Keratinocyte (primary cell): ENCODE data around the gene RAP1GAP2. TPM values are rescaled to one million over a fixed set of nuclear protein-coding genes. Genes with fewer than 3 reads are reported as not detected.

Experiments used
- DNase-seq: peaks from one replicate; pipeline ENCODE4 v3.0.0-alpha.2; 2011; ENCODE audit warnings: low read depth, missing footprints, low spot score
- FAIRE-seq: peaks from 2 replicates; lab custom pipeline; 2011; peaks lifted over from hg19 to GRCh38; lab: Jason Lieb, UNC
- H2AFZ ChIP-seq: 2 replicates; pipeline ENCODE4 v1.6.0; 2012; ENCODE audit warnings: low read length, control low read depth, inconsistent platforms; ENCODE audit not compliant: control insufficient read depth
- H3K27ac ChIP-seq: 2 replicates; pipeline ENCODE4 v1.5.1; 2011; ENCODE audit warnings: low read length; ENCODE audit not compliant: control insufficient read depth, insufficient read depth
- H3K27me3 ChIP-seq: 3 replicates; pipeline ENCODE4 v1.6.0; 2011; ENCODE audit warnings: low read length; ENCODE audit not compliant: control insufficient read depth, insufficient read depth; ENCODE audit errors: extremely low read depth
- H3K36me3 ChIP-seq, 2 experiments: 2 replicates in 1 of 2; 3 replicates in 1 of 2; pipeline ENCODE4 v1.5.1; 2011; ENCODE audit warnings: low read length in 2 of 2, mild to moderate bottlenecking in 1 of 2; ENCODE audit not compliant: control insufficient read depth in 2 of 2, insufficient read depth in 2 of 2; ENCODE audit errors: extremely low read depth in 1 of 2
- H3K4me1 ChIP-seq: 3 replicates; pipeline ENCODE4 v1.5.1; 2011; ENCODE audit warnings: low read length; ENCODE audit not compliant: control insufficient read depth, insufficient read depth; ENCODE audit errors: extremely low read depth
- H3K4me2 ChIP-seq: 3 replicates; pipeline ENCODE4 v1.6.0; 2011; ENCODE audit warnings: low read depth, low read length; ENCODE audit not compliant: control insufficient read depth, insufficient read depth; ENCODE audit errors: extremely low read depth
- H3K4me3 ChIP-seq, 3 experiments: fragments of 200-600 bp in 1 of 3; sonication (generic) in 1 of 3; 2 replicates in 2 of 3; 3 replicates in 1 of 3; pipeline ENCODE4 v1.5.1; 2011 to 2016; ENCODE audit warnings: low read length in 3 of 3, mild to moderate bottlenecking in 3 of 3, control low read depth in 2 of 3, inconsistent platforms in 1 of 3, low read depth in 1 of 3, mixed read lengths in 1 of 3, mixed run types in 1 of 3, moderate library complexity in 1 of 3; ENCODE audit not compliant: control insufficient read depth in 2 of 3, insufficient read depth in 2 of 3; ENCODE audit errors: extremely low read depth in 1 of 3
- H3K79me2 ChIP-seq: 2 replicates; pipeline ENCODE4 v1.6.0; 2012; ENCODE audit warnings: low read length; ENCODE audit not compliant: control insufficient read depth, insufficient read depth
- H3K9ac ChIP-seq: 3 replicates; pipeline ENCODE4 v1.6.0; 2011; ENCODE audit warnings: low read length; ENCODE audit not compliant: control insufficient read depth, insufficient read depth; ENCODE audit errors: extremely low read depth
- H3K9me1 ChIP-seq: 3 replicates; pipeline ENCODE4 v1.6.0; 2011; ENCODE audit warnings: low read length; ENCODE audit not compliant: control insufficient read depth, insufficient read depth; ENCODE audit errors: extremely low read depth
- H3K9me3 ChIP-seq: 2 replicates; pipeline ENCODE4 v1.5.1; 2012; ENCODE audit warnings: low read depth, low read length; ENCODE audit not compliant: control insufficient read depth
- H4K20me1 ChIP-seq: 3 replicates; pipeline ENCODE4 v1.6.0; 2011; ENCODE audit warnings: low read length; ENCODE audit not compliant: control insufficient read depth, insufficient read depth; ENCODE audit errors: extremely low read depth
- EZH2 ChIP-seq: IDR thresholded peaks from one replicate; pipeline ENCODE4 v1.6.1; 2012; ENCODE audit warnings: inconsistent platforms, mild to moderate bottlenecking, low read length, moderate library complexity
- dilution Hi-C: fragments of 300-500 bp; cut with MboI; formaldehyde crosslinking; loops from one replicate; pipeline ENCODE4 v1.7.0; 2020; ENCODE audit warnings: low sequenced_read_pairs; ENCODE audit not compliant: extremely low pct_ligation_motif_present
- polyA plus RNA-seq, 5 experiments: library from polyadenylated mRNA; depleted of rRNA in 3 of 5; stranded (reverse) in 3 of 5; stranded (forward) in 1 of 5; unstranded in 1 of 5; fragments of >200 nt; gene quantifications; 1 replicate in 1 of 5; 2 replicates in 3 of 5; 3 replicates in 1 of 5; pipeline versions ENCODE4 v1.2.1 to v1.2.3, GENCODE V29; 2011 to 2012; ENCODE audit warnings: missing spikeins in 2 of 5, low read depth in 1 of 5, low replicate concordance in 1 of 5
- TF ChIP-seq, protein P1 (sequence below), 3 experiments: IDR thresholded peaks in 1 of 3; conservative IDR thresholded peaks in 1 of 3; optimal IDR thresholded peaks in 1 of 3; 2 replicates in 2 of 3; 3 replicates in 1 of 3; pipeline versions ENCODE3 to v1.5.1; 2011; ENCODE audit warnings: low read length in 3 of 3, mild to moderate bottlenecking in 3 of 3, moderate library complexity in 2 of 3, control low read depth in 1 of 3, inconsistent platforms in 1 of 3; ENCODE audit not compliant: insufficient read depth in 2 of 3; ENCODE audit errors: extremely low read depth in 1 of 3

RAP1GAP2 gene
- polyA plus RNA-seq, 1 donor (not counting 4 experiments of a cell fraction or from before 2014, with no cell fraction given), result 13.6 TPM

DNA sequence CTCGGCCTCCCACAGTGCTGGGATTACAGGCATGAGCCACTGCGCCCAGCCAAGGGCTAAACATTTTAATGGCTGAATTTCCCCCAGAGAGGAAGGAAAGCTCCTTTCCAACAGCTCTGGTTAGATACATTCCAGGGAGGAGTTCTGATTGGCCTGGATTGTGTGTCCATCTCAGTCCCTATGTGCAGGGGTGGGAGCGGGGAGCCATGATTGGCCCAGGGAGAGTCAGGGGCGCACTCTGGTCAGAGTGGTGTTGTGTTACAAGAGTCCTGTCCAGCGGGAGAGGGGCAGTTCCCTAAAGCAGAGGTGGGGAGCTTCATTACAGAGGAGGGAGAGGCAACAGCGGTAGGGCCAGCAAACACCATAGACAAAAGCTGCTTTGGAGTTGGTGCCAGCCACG is 75.0 kb downstream of the RAP1GAP2 start:
- no peak for DNase-seq
- H3K27ac ChIP-seq, result no peak overlapping the region
- dilution Hi-C loops, result no loop called here
- H3K4me2 ChIP-seq, result no peak overlapping the region
- H3K9me3 ChIP-seq, result no peaks in the 10 kb centered on the region
- peaks cover 39% of the 10 kb centered on the region for H3K79me2 ChIP-seq
- H3K4me1 ChIP-seq, result peaks cover 14% of the 10 kb centered on the region
- peaks cover 0 to 4% of the 10 kb centered on the region in 2 experiments for H3K36me3 ChIP-seq
- H3K9ac ChIP-seq, result no peak overlapping the region
- no peak for FAIRE-seq
- no peaks in the 10 kb centered on the region for H3K27me3 ChIP-seq
- no peak overlapping the region for H3K4me3 ChIP-seq
- TF ChIP-seq, protein P1, sequence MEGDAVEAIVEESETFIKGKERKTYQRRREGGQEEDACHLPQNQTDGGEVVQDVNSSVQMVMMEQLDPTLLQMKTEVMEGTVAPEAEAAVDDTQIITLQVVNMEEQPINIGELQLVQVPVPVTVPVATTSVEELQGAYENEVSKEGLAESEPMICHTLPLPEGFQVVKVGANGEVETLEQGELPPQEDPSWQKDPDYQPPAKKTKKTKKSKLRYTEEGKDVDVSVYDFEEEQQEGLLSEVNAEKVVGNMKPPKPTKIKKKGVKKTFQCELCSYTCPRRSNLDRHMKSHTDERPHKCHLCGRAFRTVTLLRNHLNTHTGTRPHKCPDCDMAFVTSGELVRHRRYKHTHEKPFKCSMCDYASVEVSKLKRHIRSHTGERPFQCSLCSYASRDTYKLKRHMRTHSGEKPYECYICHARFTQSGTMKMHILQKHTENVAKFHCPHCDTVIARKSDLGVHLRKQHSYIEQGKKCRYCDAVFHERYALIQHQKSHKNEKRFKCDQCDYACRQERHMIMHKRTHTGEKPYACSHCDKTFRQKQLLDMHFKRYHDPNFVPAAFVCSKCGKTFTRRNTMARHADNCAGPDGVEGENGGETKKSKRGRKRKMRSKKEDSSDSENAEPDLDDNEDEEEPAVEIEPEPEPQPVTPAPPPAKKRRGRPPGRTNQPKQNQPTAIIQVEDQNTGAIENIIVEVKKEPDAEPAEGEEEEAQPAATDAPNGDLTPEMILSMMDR (optimal IDR thresholded peaks at IDR 0.05 in 1 of 3, IDR thresholded peaks at IDR 0.05 in 1 of 3, conservative IDR thresholded peaks at IDR 0.05 in 1 of 3; ENCODE audit: extremely low read depth in 1 of 3, insufficient read depth in 2 of 3, low read length in 3 of 3), result no peak
- no peak for TF ChIP-seq EZH2
- no peak overlapping the region for H2AFZ ChIP-seq
- H4K20me1 ChIP-seq, result no peaks in the 10 kb centered on the region
- H3K9me1 ChIP-seq, result no peaks in the 10 kb centered on the region

DNA sequence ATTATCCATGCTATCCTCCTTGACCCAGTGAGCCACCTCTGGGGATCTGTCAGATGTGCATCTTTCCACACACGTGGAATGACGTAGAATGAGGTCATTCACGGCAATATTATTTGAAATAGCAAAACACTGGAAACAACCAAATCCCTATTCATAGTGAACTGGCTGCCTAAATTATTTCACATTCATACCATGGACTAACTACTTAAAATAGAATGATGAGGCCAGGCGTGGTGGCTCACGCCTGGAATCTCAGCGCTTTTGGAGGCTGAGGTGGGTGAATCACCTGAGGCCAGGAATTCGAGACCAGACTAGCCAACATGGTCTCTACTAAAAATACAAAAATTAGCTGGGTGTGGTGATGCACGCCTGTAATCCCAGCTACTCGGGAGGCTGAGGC is 75.5 kb downstream of the RAP1GAP2 start:
- Histone ChIP-seq H3K4me3 (no peak overlapping the region), H2AFZ (no peak overlapping the region), H3K27ac (no peak overlapping the region), H3K9me3 (no peaks in the 10 kb centered on the region), H3K36me3 (peaks cover 0 to 4% of the 10 kb centered on the region in 2 experiments), H3K9me1 (no peaks in the 10 kb centered on the region), H3K79me2 (peaks cover 43% of the 10 kb centered on the region), H3K4me1 (peaks cover 14% of the 10 kb centered on the region), H4K20me1 (no peaks in the 10 kb centered on the region), H3K27me3 (no peaks in the 10 kb centered on the region), H3K4me2 (no peak overlapping the region), H3K9ac (no peak overlapping the region)
- dilution Hi-C loops, result no loop called here
- DNase-seq (no peak), FAIRE-seq (no peak)
- TF ChIP-seq, protein P1 (optimal IDR thresholded peaks at IDR 0.05 in 1 of 3, IDR thresholded peaks at IDR 0.05 in 1 of 3, conservative IDR thresholded peaks at IDR 0.05 in 1 of 3; ENCODE audit: extremely low read depth in 1 of 3, insufficient read depth in 2 of 3, low read length in 3 of 3), result no peak
- no peak for TF ChIP-seq EZH2
